NCI-H2196 (cell line): Measurements from ENCODE around the gene SMARCA2.

Experiments
- DNase-seq: peaks from one replicate; lab custom pipeline; 2025; ENCODE audit not compliant: unreplicated experiment; lab: John Stamatoyannopoulos, UW

Gene SMARCA2

DNA sequence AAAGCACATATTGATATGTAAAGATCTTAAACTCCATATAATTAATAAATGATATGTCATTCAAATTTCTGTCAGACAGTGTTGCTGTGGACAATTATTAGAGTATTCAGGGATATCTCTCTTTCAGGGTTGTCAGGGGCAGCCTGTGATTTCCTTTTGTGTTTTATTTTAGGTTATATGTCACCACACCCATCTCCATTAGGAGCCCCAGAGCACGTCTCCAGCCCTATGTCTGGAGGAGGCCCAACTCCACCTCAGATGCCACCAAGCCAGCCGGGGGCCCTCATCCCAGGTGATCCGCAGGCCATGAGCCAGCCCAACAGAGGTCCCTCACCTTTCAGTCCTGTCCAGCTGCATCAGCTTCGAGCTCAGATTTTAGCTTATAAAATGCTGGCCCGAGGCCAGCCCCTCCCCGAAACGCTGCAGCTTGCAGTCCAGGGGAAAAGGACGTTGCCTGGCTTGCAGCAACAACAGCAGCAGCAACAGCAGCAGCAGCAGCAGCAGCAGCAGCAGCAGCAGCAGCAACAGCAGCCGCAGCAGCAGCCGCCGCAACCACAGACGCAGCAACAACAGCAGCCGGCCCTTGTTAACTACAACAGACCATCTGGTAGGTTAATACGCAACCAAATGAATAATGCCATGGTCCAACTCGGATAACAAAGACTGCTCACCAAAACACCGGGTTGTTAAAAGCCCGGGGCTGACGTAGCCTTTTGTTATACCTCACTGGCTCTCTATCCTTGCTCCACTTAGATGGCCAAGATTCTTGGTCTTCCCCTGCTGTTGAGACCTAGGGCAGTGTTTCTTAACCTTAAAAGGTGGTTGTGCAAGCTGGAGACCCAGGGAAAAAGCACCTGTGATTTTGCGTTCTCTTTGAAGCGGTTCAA lies 24.4 kb downstream of the SMARCA2 start:
- DNase-seq = no peak

DNA sequence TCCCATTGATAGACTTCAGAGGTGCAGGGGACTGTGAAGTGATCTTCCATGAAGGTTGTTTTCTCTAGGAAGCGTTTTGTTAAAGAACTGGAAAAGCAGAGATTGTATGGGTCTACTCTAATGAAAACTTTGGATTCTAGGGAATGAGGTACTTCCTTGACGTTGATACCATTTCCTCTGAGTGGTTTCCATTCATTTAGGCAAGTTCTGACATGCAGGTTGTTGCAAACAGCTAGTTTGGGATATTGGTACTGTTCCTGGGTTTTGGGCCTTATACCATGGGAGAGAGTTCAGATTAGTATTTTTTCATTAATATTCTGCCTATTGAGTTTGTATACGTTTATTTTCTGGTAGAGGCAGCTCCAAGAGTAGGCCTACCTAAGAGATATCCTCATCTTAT lies 25.7 kb downstream of the SMARCA2 start:
- no peak for DNase-seq

DNA sequence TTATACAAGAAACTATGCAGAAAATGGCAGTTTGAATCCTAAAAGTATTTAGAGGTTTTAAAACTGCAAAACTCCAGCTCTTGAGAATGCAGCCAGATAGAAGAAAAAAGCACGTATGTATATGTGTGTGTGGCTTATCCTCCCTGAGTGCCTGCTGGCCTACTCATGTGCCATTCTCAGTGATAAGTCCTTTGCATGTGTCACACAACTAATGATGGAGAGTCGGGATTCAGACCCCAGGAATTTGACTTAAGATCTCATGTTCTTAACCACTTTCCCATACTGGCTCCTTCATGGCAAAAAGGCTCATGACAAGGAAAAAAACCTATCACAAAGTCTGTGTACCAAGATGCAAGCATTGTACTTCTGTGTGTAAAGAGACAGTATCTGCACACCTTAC lies 26.6 kb downstream of the SMARCA2 start:
- no peak for DNase-seq

DNA sequence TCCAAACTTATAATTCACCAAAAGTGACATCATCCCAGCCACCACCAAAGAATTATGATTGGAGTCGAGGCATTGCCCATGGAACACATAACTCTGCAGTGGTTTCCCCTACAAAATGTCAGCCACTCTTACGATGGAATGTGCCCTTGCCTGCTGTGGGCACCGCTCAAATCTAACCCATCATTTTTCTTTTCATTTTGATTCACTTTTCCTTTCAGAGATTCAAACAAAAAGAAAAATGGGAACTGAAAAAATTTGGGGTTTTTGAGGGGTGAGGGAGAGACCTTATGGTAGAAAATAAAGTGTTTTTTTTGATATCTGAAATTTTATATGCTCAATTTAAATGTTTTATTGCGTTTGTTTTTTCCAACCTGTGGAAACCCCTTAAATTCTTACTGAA lies 28.1 kb downstream of the SMARCA2 start:
- DNase-seq = no peak

DNA sequence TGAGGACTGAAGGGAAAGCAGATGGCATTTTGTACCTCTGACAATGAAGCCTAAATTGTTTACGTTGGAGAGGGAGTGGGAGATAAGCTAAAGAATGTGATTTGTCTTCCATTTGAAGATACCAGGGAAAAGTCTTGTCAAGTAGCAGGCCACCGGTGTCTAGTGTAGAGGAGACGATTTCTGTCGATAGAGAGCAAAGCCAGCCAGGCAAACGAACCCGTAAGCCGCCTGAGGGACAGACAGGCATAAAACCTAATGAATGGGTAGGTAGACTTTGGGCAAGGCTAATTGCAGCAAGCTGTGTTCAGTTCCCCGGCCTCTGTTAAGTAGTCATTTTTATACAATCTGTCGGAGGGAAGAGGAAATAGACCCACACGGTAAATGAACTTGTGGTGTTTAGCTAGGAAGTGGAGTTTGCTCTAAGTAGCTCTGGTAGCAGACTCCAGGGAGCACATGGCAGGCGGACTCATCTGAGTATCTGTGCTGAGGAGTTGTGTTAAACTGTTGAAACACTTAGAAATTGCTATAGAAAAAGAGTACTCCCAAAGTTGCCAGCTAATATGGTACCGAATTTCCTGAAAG lies 28.8 kb downstream of the SMARCA2 start:
- no peak for DNase-seq

DNA sequence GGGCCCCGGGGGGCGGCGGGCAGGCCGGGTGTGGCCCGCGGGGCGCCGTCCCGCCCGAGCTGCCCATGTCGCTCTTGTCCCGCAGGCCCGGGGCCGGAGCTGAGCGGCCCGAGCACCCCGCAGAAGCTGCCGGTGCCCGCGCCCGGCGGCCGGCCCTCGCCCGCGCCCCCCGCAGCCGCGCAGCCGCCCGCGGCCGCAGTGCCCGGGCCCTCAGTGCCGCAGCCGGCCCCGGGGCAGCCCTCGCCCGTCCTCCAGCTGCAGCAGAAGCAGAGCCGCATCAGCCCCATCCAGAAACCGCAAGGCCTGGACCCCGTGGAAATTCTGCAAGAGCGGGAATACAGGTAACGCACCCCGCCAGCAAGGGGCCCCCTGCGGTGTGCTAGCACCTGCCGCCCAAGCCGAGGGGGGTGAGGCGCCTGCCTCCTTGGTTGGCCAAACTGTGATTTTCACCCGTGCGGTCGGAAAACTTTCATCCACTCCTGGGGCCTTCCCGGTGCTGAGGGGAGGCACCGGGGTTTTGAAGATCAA lies 32.1 kb downstream of the SMARCA2 start:
- DNase-seq = no peak

DNA sequence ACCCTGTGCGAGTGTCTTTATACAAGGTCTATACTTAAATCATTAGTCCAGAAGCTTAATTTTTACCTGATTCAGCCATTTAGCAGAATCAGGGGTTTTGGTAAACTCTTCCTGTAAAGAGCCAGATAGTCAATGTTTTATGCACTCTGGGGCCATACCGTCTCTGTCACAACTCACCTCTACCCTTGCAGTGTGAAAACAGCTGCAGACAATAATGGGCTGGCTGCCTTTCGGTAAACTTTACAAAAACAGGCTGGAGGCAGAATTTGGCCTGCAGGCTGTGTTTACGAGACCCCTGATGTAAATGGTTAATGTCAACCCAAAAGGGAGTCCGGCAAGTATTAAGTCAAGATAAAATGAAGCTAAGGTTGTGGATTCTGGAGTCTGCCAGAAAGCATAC lies 32.8 kb downstream of the SMARCA2 start:
- no peak for DNase-seq

DNA sequence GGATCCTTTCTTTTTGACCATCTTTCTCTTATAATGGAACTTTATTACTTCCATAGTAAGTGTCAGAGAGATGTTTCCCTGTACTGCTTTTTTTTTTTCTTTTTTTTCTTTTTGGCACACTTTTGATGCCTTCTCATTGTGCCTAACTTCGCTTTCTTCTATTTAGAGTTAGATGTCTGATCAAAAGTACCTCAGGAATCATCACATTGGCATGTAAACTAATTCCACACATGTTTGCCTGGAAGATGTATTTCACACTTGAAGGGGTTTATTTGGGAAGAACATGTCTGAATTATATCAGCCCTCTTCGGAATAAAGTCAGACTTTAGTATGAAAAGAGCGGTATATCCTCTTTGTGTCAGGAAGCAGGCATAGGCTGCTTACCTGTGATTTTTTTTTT lies 35.1 kb downstream of the SMARCA2 start:
- DNase-seq = no peak

DNA sequence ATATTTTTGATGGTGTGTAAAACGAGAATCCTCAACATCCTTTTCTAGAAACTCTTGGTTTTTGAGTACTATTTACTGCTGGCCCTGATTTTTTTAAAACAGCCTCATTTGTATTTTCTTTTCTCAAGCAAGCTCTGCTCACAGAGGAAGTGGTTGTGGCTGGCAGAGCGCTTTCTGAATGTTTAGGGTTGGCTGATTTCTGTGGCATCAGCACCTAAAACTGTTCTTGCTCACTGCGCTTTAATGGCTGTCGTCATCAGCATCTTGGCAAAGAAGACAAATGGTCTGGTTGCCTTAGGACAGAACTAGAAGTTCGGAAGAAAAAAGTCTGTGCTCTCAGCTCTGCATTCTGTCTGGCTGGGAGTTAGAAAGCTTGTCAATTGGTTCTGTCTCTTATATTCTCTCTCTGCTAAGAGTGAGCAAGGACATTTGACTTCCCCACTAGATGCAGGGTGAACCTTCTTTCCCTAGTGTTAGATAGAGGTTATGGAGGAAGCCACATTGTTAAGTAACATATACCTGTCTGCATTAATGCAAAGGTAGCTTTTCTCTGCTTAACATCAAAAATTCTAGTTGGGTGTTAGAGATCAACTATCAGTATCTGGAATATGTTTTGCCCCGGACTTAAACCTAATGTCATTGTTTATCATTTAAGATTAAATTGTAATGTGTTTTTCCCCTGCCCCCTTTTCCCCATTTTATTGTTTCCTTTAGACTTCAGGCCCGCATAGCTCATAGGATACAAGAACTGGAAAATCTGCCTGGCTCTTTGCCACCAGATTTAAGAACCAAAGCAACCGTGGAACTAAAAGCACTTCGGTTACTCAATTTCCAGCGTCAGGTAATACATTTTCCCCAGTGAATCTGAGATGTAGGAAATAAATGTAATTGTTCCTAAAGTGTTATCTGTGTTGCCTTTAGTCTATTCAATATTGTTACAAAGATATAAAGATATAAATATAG lies 39.0 kb downstream of the SMARCA2 start:
- no peak for DNase-seq

DNA sequence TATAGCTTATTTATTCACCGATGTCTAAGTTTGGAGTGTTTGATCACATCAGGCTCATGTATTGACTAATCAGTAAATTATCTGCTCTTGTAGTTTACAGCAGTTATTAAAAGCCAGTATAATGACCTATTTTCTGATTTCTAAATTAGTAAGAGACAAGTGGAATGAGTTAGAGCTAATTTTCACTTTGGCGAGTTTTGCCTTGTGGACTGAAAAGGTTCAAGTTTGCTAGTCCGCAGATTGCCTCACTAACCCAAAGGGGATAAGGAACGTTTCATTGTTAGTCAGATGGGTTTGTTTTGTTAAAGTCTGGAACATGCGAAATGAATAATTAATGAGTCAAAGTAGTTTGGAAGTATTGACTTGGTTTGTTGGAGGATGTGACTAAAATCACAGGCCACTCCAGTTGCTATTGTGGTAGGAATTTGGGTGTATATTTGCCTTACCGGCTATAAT lies 40.1 kb downstream of the SMARCA2 start:
- no peak for DNase-seq

DNA sequence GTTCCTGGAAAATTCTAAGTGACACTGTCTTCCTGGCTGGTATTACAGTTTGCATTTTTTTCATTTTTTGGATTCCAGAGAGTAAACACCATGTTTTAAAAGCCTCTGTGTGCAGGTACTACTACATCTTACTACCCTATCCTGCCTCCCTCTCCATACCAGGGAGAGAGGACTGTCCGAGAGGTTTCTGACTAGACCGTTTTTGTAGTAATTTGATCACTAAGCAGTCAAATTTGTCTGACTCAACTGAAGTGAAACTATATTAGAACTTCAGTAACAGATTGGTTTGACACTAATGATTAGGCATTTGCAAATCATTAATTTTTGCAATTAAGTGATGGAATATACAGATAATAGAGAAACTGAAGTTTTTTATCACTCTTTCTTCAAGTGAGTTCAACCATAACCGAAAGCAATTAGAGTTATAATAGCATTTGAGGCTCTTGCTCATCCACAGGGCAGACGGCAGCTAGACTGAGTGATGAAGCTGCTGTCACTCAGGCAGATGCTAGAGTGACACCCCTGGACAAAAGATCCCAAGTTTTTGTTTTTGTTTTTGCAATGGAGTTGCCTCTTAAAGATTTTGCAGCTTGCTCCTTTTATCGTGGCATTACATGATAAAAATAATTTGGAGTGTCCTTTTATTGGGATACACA lies 44.3 kb downstream of the SMARCA2 start:
- no peak for DNase-seq

DNA sequence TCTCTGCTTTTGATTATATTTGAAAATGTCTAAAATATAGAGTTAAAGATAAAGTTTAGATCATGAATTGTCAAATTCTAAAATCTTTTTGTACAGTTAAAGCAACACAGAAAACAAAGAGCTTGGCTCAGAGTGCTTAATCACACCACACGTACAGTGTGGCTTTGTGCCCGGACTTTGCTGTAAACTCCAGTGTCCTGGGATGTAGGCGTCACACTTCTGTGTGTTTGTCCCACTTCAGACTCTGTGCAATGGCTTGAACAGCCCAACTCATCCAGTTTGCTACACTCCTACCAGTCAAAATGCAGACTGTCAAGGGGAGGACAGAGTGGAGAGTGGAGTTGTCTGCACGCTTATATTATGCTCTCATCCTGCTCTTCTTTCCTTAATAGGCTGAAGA lies 45.3 kb downstream of the SMARCA2 start:
- DNase-seq = no peak

DNA sequence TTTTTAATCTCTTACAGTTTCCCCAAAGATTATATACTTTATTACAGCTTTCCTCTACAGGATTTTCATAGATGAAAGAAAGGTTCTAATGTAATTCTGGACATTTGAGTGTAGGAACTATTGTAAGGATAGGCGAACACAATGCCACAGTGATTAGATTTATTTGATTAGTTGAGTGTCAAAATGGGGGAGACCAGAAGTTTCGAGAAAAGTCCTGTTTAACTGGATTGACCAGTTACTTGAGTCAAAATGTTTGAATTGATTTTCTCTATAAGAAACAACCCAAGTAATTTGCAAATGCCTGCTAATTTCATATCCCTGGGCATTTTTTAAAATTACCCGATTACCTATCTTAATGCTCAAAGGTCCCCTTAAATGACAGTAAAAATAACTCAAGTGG lies 50.6 kb downstream of the SMARCA2 start:
- DNase-seq = no peak

DNA sequence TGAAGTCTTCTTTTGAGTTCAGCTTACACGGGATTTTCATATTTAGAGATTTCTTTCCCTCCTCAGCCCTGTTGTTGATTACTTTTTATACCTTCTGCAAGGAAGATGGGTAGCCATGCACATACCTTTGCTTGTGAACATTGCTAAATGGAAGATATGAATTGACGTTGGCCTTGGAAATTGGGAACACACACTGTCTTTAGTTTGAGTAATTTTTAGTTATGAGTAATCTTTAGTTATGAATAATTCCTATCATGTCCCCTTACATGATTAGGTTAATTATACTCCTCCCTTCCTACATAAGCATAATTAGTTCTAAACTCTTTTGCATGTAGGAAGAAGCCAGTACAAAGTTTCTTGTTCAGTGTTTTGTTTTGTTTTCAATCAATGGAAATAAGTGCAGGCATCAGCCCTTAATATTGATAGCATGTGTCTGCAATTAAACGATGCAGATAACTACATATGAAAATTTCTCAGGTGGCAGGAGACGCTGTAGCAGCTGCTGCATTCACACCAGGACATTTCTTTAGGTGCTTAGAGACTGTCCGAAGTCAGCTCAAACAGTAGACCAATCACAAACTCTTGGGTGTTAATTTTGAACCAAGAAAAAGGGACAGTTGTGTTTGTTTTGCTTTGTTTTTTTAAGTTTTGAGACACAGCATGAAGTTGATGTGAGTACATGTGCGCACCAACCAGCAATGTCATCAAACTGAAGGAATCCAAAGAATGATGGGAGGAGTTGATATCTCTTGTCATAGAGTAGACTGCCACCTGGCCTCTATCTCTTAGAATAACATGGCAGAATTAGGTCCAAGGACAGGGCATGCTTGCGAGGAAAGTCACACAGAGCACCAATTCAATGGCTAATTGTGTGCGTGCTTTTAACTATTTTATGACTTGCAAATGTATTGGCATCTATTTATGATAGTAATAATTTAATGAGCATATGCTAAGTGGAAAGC lies 51.4 kb downstream of the SMARCA2 start:
- no peak for DNase-seq

DNA sequence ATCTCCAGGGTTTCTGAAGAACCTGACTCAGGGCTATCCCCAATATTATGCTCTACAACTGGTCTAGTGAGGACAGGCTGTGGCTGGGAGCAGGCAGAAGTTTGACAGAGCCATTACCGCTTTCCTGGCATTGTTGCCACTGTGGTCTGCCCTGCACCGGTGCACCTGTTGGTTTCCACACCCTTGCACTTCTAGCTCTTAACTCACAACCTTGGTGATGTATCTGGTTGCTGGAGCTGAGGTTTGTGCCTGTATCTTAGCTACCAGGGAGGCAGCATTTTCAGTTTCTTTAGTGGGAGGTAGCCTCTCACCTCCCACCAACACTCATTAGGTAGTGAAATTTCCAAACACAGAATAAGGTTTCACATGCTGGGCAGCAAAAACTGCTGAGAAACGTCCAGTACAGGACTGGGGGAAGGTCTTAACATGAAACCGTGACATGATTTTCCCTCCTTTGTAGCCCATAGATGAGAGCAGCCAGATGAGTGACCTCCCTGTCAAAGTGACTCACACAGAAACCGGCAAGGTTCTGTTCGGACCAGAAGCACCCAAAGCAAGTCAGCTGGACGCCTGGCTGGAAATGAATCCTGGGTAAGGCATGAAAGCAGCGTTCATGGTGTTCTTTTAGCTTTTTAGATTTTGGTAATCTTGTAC lies 57.7 kb downstream of the SMARCA2 start:
- DNase-seq = no peak

DNA sequence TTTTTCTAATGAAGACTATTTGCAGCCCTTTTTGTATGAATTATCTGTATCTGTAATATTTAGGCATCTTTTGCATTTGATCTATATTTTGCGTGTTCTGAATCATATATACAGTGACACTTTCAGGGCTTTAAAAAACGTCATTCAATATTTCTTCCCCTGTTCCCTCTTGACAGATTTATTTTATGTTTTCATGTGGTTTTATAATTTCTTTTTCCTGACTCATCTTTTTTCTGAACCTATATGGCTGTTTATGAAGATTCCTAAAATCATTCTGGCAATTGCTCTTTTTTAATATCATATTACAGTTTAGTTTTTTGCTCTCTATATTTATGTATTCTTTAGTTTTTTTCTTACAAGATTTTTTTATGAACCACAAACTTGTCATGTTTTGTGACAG lies 67.6 kb downstream of the SMARCA2 start:
- no peak for DNase-seq

DNA sequence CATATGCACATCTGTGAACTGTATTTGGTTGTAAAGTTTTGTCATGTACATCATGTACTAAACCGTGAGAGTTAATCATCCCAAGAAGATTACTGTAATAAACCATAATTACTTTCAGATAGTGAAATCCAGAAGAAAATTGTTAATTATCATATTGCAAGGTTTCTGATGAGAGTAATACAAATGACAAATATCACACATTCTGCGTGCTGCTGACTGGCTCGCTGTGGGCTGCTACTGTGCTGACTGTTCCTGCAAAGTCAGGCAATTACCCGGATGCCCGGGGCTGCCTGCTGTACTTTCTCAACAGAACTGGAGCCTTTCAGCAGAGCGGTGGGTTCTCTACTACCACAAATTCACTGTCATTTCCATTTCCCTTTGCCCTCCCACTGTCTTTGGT lies 68.3 kb downstream of the SMARCA2 start:
- DNase-seq = no peak

DNA sequence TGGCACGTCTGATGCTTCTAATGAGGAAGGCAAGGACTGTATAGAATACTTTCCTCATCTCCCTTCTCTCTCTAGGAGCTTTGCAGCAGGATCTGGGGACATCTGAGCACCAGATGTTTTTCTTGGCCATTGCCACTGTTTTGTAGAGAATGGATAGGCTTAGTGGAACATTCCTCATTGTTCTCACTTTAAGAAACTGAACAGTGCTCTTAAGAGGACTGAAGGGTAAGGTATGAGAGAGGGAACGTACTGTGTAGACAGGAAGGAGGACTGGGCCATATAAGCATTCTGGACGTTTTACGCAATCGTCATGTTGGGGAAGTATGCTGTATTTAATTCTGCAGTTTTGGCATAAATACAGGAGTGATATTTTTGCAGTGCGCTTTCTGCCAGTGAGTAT lies 70.6 kb downstream of the SMARCA2 start:
- DNase-seq = no peak

DNA sequence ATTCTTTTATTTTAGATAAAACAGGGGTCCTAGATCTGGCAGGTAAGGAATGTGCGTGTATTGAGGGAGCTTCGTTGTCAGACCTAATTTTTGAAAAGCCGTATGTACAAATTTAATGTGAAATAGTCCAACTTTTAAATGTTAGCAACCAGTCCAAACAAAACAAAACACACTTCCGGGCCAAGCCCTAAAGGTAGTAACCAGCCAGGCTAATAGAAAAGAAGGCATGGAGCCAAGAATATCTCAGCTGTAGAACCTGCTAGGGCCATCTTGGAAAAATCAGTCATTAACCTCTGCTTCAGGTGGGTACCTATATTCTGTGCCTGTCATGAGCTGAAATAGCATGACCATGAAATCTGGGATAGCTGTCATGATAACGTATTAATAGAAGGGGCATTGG lies 71.0 kb downstream of the SMARCA2 start:
- no peak for DNase-seq
